Measurements from ENCODE around the gene BLVRA.

DNA sequence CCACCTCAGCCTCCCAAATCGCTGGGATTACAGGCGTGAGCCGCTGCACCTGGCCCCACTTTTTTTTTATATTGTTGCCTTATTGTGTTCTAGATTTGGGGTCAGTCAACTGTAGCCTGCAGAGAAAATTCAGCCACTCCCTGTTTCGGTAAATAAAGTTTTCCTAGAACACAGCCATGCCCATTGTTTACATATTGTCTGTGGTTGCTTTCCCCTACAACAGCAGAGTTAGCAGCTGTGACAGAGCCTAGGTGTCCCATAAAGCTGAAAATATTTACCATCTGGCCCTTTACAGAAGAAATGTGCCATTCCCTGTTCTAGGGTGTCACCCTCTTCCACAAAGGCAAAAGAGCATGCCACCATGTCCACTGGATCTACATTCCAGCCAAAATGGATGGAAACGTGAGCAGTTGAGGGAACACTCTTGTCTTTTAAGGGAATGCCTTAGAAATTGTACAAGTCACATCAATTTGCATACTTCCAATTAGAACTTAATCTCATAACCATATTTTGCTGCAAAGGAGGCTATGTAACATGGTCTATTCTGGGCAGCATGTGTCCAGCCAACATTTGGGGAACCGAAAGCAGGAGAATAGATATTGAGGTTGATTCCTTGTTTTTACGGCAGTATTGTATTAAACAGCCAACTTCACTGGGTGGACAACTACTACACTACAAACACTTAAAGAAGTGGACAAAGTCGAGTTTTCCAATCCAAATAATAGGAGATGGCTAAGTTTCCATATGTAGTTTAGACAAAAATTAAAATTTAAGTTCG lies 11.0 kb upstream of the BLVRA start:
- TF ChIP-seq, protein P1, sequence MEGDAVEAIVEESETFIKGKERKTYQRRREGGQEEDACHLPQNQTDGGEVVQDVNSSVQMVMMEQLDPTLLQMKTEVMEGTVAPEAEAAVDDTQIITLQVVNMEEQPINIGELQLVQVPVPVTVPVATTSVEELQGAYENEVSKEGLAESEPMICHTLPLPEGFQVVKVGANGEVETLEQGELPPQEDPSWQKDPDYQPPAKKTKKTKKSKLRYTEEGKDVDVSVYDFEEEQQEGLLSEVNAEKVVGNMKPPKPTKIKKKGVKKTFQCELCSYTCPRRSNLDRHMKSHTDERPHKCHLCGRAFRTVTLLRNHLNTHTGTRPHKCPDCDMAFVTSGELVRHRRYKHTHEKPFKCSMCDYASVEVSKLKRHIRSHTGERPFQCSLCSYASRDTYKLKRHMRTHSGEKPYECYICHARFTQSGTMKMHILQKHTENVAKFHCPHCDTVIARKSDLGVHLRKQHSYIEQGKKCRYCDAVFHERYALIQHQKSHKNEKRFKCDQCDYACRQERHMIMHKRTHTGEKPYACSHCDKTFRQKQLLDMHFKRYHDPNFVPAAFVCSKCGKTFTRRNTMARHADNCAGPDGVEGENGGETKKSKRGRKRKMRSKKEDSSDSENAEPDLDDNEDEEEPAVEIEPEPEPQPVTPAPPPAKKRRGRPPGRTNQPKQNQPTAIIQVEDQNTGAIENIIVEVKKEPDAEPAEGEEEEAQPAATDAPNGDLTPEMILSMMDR (IDR thresholded peaks at IDR 0.05), result no peak
- TF ChIP-seq POLR2A (IDR thresholded peaks at IDR 0.05), result no peak

Measured in lower leg skin (tissue), 3 donors.